Stimulated activated CD8-positive, alpha-beta memory T cell treated with anti-CD3 and anti-CD28 coated beads, Interleukin-7, amount 100 ng/mL, for 48 hours (primary cell): ENCODE data around the gene GMPR.

Experiments
- DNase-seq, 2 donors: peaks; one replicate each; pipeline ENCODE4 v3.0.0-alpha.2; 2020; ENCODE audit warnings: low read depth in 1 of 2; ENCODE audit errors: extremely low read depth in 1 of 2

The GMPR gene

DNA sequence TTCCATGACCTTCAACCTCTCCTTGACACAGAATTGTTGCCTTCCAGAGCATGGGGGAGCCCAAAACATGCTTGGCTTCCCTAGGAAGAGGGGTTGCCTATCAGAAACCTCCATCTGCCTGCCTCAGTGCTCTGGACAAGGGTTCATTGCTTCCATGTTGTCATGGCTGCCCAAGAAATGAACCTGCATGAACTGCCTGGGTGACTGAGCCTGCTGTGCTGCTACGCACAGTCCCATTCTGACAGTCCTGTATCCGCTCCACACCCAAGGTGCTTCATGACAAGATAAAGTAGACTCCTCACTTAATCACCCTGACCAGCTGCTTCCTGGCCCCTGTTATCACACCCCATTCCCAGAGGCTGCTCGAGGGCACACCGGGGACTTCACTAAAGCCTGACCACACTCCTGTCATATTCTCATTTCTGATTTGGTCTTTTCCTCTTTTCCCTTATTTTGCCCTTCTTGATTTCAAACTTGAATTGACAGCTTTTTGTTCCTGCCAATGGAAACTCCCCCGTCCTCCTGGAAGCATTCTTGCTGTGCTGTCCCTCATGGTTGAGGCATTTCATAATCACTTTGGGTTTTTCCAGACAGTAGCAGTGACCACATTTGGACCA lies 31.9 kb downstream of the GMPR start:
- DNase-seq, result no peak

DNA sequence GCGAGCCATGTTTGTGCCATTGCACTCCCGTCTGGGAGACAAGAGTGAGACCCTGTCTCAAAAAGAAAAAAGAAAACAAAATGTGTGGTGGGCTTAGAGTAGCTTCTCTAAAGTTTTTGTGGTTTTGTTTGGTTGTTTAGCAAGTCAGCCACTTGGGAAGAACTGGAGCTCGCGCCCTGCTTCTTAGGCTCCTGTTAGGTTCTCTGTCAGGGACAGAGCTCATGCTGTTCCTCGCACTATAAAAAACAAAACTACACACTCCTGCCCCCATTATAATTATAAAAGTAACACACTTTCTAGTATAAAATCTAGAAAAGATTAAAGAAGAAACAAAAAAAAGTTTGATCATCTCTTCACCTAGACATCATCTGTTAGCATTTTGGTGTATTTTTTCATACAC lies 33.0 kb downstream of the GMPR start:
- DNase-seq, result no peak

DNA sequence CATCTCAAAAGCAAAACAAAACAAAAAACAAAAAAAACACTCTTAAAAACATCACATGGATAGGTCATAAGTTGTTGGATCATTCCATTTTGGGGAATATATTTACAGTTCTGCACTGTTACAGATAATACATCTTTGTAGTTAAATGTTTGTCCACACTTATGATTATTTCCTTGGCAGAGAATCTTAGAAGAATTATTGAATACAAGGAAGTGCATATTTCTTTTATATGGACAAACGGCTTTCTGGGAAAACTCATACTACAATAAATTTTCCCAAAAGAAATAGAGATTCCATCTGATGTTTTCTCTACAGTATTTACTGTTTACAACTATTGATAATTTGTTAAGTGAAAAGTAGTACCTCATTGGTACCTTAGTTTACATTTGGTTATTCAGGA lies 33.8 kb downstream of the GMPR start:
- DNase-seq, result no peak

DNA sequence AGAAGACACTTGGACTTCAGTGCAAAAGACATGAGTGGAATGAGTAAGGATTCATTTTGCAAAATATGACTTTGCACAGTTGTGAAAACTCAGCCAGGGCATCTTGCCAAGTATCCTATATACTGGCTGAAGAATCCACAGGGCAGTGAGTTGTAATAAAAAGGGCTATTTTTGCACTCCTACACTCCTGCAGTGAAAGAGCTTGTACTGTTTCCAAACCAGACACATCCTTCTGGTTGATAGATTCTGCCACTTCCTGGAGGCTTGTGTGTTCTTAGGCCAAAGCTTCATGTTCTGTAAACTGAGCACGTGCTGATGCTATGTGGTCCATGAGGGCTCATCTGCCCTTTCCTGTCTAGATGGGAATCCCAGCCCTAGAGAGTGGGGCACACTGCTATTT lies 34.9 kb downstream of the GMPR start:
- DNase-seq, result no peak

DNA sequence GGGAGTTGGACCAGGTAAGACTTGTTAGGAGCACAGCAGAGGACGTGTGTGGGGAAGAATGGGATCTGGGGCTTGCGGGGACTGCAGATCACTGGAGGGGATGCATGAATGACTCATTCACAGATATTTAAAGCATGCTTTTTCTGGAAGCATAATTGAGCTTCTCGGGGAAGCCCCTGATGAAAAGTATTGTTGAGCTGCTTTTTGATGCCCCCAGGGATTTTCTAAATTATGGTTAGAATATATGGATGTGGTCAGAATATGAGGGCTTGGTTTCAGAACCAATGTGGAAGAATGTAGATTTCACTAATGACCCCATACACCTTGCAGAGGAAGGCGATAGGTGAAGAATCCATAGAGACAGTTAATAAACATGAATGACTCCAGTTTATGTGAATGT lies 36.1 kb downstream of the GMPR start:
- DNase-seq, result no peak

DNA sequence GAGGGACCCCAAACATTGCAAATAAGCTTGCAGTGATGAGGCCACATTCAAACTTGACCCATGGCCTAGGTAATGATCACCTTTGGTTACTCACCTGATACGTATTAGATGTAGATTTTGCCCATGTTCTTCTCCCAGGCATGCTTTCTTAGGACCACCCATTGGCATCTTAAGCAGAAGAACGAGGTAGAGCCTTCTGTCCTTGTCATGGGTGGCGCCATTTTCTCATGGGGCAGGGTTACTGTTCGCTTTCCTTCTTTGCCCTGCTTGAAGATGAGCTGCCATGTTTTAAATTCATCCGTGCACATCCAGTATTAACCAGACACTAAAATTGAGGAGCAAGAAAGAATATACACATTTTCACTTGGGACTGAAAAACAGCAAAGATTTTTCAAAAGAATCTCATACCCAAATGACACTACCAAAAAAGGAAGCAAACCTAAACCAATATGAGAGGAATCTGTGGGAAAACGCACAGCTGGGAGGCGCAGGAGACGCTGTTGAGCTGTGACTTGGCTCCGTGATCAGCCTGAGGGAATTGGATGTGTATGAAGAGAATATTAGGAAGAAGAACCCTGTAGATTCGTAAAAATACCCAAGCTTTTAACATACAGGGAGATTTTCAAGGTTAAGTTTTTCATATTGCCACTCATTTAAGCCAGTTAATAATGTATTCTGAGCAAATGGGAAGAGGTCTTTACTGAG lies 36.6 kb downstream of the GMPR start:
- no peak for DNase-seq

DNA sequence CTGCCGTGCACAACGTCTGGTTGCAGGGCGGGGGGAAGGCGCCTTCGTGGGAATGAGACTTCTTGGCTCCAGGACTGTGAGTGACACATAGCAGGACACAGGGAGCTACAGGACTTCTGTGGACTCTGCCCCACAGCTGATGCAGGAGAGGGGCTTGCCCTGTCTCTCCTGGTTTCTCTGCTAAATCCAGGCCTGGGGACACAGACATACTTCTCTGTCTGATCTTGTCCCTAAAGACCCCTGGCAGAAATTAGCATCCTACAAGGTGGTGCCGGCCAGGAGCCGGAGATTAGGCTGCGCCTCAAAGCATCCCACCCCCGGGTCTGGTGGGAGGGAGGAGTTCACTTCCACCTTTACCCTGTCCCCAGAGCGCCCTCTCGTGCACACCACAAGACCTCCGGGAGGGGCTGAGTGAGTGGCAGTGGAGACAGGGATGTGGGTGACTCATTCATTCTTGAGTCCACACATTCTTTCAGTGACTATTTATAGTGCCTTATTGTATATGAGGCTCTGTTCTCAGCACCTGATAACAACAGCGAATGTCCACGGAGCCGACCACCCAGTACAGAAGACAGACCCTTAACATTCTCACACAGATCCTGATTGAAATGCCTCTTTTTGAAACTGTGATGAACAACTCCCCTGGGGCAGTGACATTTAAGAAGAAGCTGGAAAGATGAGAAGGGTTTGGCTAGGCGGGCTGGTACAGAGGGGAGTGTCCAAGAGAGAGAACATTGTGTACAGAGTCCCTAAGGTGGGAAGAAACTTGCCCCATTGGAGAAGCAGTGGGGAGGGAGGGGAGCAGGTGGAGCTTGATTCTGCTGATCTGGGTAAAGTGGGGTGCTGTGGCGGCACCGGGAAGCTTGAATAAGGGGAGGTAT lies 39.0 kb downstream of the GMPR start:
- DNase-seq, result peak in 1 of 2 donors; percentile 17

DNA sequence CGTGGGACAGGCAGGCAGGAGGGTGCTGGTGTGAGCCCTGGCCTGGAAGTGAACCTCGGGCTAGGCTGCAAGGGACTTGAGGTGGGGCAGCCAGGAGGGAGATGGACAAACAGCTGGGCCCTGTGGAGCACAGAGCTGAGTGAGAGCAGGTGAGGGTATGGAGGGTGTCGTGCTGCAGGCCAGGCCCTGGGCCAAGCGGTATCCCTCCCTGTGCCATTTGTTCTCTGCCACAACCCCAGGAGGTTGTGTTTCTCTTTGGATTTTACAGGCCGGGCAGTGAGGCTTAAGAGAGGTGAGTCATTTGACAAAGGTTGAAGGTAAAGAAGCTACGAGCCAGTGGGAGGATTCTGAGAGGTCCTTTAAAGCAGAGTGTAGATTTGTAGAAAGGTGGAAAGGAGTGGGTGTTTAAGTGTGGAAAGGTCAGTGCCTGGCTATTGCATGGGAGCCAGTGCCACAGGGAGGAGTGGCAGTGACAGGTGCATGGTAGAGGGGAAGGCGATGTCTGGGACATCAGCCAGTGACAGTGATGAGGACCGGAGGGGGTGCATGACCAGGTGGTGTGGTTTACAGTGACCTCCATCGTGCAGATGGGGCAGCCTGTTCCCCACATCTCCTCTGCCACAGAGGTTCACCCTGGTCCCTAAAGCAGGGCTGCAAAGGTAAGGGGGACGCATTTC lies 39.8 kb downstream of the GMPR start:
- no peak for DNase-seq

DNA sequence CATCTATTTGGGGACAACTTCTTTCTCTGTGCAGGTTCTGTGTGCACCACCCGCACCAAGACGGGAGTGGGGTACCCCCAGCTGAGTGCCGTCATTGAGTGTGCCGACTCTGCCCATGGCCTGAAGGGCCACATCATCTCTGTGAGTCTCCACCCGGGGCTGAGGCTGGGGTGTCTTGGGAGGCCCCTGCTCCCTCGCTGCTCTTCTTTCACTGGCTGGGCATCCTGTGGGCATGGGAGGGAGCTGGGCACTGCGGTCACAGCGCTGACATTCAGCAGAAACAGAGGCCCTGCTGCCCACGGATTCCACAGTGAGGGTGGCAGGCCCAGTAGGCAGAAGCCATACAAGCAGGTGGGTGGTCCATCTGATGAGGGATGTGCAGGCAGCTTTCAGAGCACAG lies 40.4 kb downstream of the GMPR start:
- no peak for DNase-seq

DNA sequence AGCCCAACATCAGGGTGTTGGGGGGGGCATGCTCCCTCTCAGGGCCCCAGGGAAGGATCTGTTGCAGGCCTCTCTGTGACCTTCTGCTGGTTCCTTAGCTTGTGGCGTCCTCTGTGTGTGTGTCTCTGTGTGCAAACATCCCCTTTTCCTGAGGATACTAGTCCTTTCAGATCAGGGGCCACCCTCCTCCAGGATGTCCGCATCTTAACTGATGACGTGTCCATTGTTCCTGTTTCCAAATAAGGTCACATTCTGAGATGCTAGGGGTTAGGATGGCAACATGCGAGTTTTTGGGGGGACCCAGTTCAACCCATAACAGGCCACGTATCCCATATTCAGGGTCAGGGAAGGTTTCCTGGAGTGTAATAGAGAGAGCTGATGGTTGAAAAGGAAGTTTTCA lies 40.9 kb downstream of the GMPR start:
- DNase-seq, result no peak

DNA sequence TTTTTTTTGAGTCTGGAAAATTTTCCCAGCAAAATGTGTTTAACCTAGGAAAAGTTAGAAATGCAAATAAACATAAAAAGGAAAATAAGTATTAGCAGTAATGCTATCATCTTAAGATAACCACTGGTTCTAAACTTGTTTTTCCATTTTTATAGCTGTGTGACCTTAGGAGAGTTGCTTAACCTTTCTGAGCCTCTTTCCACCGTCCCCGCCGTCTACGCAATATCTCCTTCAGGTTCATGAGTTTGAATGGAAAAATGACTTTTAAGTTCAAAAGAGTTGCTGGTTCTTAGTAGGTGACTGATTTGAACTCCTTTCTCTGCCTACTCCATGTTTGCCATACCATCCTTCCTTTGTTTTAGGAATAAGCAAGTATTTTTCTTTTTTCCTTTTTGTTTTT lies 44.0 kb downstream of the GMPR start:
- no peak for DNase-seq

DNA sequence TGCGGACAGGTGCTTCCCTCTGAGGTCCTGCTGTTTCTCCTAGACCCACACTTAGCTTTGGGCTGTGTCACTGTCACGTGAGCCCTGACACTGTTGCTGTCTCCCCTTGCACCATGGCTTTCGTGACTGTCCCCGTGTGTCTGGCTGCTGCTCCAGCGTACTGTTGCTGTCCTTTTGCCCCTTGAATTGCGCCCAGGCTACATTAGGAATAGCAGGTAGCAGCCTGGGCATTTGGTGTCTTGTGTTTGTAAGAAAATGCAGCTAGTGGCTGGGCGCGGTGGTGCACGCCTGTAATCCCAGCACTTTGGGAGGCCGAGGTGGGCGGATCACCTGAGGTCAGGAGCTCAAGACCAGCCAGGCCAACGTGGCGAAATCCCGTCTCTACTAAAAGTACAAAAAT lies 46.1 kb downstream of the GMPR start:
- DNase-seq, result no peak

DNA sequence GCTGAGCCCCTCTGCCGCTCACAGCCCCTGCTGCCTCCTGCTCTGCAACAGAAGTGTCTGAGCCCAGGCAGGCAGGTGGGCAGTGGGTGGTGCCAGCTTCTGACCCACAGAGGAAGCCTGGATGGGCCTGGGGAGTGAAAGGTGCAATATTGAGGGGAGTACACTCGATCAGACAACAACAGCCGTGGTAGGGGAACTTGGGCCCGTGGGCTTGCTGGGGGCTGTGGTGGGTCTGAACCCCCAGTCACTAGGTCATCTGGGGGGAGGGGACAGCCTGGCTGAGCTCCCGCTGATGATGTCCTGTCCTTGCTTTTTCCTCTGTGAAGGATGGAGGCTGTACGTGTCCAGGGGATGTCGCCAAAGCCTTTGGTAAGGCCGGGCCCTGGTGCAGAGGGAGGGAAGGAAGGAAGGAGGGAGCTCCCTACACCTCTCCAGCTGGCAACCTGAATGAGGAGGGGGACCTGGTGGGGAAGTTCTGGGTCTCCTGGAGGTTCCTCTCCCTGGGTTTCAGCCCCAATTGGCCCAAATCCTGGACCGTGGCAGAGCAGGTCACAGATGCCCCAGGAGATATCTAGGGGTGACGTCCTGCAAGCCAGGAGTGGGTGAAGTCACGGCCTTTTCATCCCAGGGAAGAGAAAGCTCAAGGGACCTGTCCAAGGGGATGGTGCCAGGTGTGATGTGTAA lies 47.2 kb downstream of the GMPR start:
- DNase-seq, result no peak

DNA sequence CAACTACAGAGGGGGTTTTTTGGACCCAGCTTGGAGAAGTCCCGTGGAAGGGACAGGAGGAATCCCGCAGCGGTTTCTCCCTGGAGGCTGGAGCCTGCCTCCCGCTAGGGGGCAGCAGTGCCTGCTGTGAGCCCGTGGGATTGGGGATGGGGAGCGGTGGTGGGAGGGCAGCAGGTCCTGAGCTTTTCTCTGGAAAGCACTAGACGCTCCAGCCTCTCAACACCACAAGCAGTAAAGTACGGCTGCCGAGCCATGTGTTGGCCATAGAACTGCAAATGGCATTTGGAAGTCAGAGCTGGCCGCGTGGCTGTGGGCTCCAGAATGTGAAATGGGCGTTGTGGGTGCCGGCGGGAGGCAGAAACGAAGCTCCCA lies 47.8 kb downstream of the GMPR start:
- peak in 1 of 2 donors; percentile 5 for DNase-seq

DNA sequence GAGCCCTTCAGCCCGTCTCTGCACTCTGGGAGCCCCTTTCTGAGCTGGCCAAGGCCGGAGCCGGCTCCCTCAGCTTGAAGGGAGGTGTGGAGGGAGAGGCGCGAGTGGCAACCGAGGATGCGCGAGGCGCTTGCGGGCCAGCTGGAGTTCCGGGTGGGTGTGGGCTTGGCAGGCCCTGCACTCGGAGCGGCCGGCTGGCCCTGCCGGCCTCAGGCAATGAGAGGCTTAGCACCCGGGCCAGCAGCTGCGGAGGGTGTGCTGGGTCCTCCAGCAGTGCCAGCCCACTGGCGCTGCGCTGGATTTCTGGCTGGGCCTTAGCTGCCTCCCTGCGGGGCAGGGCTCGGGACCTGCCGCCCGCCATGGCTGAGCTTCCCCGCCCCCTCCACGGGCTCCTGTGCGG lies 49.8 kb downstream of the GMPR start:
- DNase-seq, result no peak

DNA sequence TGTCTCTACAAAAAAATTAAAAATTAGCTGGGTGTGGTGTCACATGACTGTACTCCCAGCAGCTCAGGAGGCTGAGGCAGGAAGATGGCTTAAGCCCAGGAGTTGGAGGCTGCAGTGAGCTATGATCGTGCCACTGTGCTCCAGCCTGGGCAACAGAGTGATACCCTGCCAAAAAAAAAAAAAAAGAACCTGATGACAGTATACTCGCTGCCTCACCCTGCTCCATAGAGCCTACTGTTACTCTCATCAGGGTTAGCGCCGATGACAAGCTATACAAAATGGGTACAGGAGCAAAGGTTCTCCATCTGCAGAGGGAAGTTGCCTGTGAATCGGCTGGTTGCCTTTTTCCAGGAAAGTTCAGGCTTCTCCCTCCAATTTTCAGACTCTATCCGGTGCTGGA lies 53.4 kb downstream of the GMPR start:
- DNase-seq, result no peak

DNA sequence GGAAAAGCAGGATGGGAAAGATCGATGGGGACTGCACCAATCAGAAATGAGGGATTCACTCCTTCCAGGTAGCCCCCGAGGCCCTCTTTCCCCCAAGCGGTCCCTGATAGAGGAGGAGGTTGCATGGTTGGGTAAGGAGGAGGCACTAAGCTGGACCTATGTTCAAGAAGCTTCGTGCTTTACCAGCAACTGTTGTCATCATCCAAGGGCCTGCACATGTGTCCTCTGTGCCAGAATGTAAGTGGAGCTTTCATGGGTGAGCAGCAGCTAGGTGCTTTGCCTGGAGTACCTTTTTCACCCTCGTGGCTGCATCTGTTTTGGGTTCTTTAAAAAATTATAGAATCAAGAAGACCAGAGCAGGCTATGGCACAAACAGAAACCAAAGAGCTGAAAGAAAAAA lies 54.0 kb downstream of the GMPR start:
- no peak for DNase-seq

DNA sequence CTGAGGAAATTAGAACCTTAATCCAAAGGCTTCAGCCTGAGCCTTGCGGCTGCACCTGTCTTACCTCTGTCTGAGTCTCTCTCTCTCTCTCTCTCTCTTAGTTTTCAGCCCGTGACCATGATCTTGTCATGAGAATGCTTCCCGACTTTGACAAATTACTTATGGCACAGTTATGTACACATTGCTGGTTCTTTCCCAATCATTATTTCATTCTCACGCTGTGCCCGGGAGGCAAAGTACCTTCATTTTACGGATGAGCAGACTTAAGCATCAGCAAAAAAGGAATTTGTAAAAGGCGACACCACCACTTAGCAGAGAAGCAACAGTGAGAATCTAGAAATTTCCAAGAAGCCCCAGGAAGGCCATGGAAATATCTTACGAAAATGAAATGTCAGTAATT lies 54.6 kb downstream of the GMPR start:
- no peak for DNase-seq

DNA sequence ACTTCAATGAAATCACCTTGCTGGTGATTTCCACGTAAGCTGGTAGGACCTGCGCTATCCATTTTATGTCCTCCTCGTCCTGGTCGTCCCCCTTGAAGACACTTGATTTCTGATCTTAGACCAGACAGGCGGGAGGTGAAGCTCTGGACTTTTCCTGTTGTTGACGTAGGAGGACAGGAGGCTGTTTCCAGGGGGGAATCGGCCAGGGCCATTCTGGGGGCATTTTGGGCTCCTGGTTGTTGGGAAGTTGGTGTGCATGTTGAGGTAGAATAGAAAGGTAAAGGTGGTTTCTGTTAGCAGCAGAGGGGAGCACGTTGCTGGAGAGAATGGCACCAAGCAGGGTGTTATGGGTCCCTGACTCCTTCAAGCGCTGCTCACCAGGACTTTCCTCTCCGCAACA lies 56.0 kb downstream of the GMPR start:
- DNase-seq, result no peak

DNA sequence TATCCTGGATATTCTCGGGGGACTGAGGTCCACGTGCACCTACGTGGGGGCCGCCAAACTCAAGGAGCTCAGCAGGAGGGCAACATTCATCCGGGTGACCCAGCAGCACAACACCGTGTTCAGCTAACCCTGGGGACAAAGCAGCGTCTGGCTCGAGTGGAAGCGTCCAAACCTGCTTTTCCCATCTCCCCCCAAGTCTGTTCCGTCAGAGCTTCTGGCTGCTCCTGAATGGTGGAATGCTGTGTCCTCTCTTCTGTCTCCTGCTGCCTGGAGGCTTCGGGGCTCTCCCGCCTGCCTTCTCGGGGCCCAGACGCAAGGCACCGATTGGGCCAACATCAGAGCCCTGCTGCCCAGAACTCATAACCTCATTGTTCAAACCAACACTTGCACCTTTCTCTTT lies 56.7 kb downstream of the GMPR start:
- no peak for DNase-seq

DNA sequence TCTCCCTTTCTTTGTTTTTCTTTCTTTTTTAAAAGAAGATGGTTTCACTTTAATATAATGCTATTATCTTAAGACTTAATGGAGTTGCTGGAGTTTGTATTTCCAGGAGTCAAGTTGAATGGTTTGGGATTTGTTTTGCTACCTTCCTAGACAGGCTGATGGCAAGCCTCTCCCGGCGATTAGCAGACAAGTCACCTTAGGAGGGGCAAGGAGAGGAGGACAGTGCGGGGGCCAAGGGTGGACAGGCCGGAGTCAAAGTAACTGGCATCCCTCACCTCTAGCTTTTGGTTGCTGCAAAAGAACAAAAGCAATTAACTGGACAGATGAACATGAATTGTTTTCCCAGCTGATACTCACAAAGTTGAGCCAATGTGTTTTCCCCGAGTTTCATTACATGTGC lies 57.1 kb downstream of the GMPR start:
- DNase-seq, result no peak
